ENCODE measurements around the gene DLG1.

- TF ChIP-seq CAMTA2 (CRISPR knock-in tag; conservative IDR thresholded peaks at IDR 0.05), result no peak
- TF ChIP-seq KDM4B (IDR thresholded peaks at IDR 0.05; ENCODE audit: borderline replicate concordance in 2 of 2, low read depth in 1 of 2), result no peak
- TF ChIP-seq EP300 (IDR thresholded peaks at IDR 0.05; ENCODE audit: low read length), result no peak
- TF ChIP-seq CTCF (IDR thresholded peaks at IDR 0.05 in 2 of 3, conservative IDR thresholded peaks at IDR 0.05 in 1 of 3; ENCODE audit: insufficient read depth in 2 of 3, low read depth in 1 of 3, low read length in 3 of 3), result no peak
- no peak for TF ChIP-seq ZNF274 (IDR thresholded peaks at IDR 0.05; ENCODE audit: borderline replicate concordance, low read depth, low read length)
- TF ChIP-seq KDM5B (IDR thresholded peaks at IDR 0.05; ENCODE audit: insufficient replicate concordance, low read depth, low read length), result no peak
- no peak for TF ChIP-seq ESRRB (CRISPR knock-in tag; IDR thresholded peaks at IDR 0.05; ENCODE audit: borderline replicate concordance)
- TF ChIP-seq STAG1 (CRISPR knock-in tag; IDR thresholded peaks at IDR 0.05; ENCODE audit: borderline replicate concordance), result no peak
Measured at GRCh38 chr3:197229836-197230235, 68.6 kb downstream of the DLG1 start.
